Fibroblast of lung (primary cell): ENCODE measurements around the gene ACO1. TPM values are rescaled to one million over a fixed set of nuclear protein-coding genes. Genes with fewer than 3 reads are reported as not detected.

Source experiments
- DNase-seq, 2 donors: peaks; one replicate each; pipeline versions ENCODE4 v3.0.0 to v3.0.0-alpha.2; 2010; ENCODE audit warnings: low read depth in 2 of 2
- H2AFZ ChIP-seq: 2 replicates; pipeline ENCODE4 v1.5.1; 2012; ENCODE audit warnings: low read length, control low read depth, inconsistent platforms
- H3K27ac ChIP-seq: 2 replicates; pipeline ENCODE4 v1.5.1; 2011; ENCODE audit warnings: low read length, control low read depth; ENCODE audit not compliant: insufficient read depth
- H3K27me3 ChIP-seq: 2 replicates; pipeline ENCODE4 v1.5.1; 2011; ENCODE audit warnings: mild to moderate bottlenecking, low read length; ENCODE audit not compliant: control insufficient read depth, insufficient read depth
- H3K36me3 ChIP-seq: 2 replicates; pipeline ENCODE4 v1.5.1; 2011; ENCODE audit warnings: low read length; ENCODE audit not compliant: control insufficient read depth, insufficient read depth
- H3K4me1 ChIP-seq: 2 replicates; pipeline ENCODE4 v1.5.1; 2011; ENCODE audit warnings: low read length; ENCODE audit not compliant: control insufficient read depth, insufficient read depth; ENCODE audit errors: extremely low read depth
- H3K4me2 ChIP-seq: 2 replicates; pipeline ENCODE4 v1.5.1; 2011; ENCODE audit warnings: low read length, control low read depth; ENCODE audit not compliant: insufficient read depth; ENCODE audit errors: extremely low read depth
- H3K4me3 ChIP-seq, 4 experiments: fragments of 200-600 bp in 1 of 4; sonication (generic) in 1 of 4; replicated peaks in 1 of 4; 2 replicates each; pipeline ENCODE4 v1.5.1; 2011 to 2016; ENCODE audit warnings: low read length in 4 of 4, low read depth in 3 of 4, mild to moderate bottlenecking in 3 of 4, control low read depth in 2 of 4, inconsistent platforms in 1 of 4, mixed read lengths in 1 of 4; ENCODE audit not compliant: insufficient read depth in 1 of 4; ENCODE audit errors: control extremely low read depth in 1 of 4
- H3K79me2 ChIP-seq: 2 replicates; pipeline ENCODE4 v1.5.1; 2012; ENCODE audit warnings: mild to moderate bottlenecking, low read length, inconsistent platforms; ENCODE audit not compliant: control insufficient read depth, insufficient read depth
- H3K9ac ChIP-seq: 2 replicates; pipeline ENCODE4 v1.5.1; 2011; ENCODE audit warnings: mild to moderate bottlenecking, low read length, control low read depth; ENCODE audit not compliant: insufficient read depth
- H3K9me3 ChIP-seq: 2 replicates; pipeline ENCODE4 v1.5.1; 2012; ENCODE audit warnings: low read depth, low read length; ENCODE audit not compliant: control insufficient read depth, insufficient read depth
- H4K20me1 ChIP-seq: 2 replicates; pipeline ENCODE4 v1.5.1; 2011; ENCODE audit warnings: low read length; ENCODE audit not compliant: control insufficient read depth, insufficient read depth; ENCODE audit errors: extremely low read depth
- EZH2 ChIP-seq: IDR thresholded peaks from 2 replicates; pipeline ENCODE4 v1.5.1; 2012; ENCODE audit warnings: low read length, control low read depth, mild to moderate bottlenecking; ENCODE audit errors: missing control alignments
- polyA plus RNA-seq, 2 donors: library from polyadenylated mRNA; depleted of rRNA in 1 of 2; stranded (reverse) in 1 of 2; unstranded in 1 of 2; fragments of >200 nt; gene quantifications; 2 replicates each; pipeline ENCODE4 v1.2.1, GENCODE V29; 2011 to 2012; ENCODE audit warnings: missing spikeins in 1 of 2
- total RNA-seq: library from RNA; depleted of rRNA; stranded (reverse); fragments of >200 nt; gene quantifications from 2 replicates; pipeline ENCODE4 v1.2.1, GENCODE V29; 2014
- TF ChIP-seq, protein P1 (sequence below), 2 donors: IDR thresholded peaks in 1 of 2; conservative IDR thresholded peaks in 1 of 2; 1 replicate in 1 of 2; 2 replicates in 1 of 2; pipeline ENCODE4 v1.5.1; 2011 to 2012; ENCODE audit warnings: low read length in 2 of 2, control low read depth in 1 of 2, inconsistent platforms in 1 of 2, low read depth in 1 of 2, mild to moderate bottlenecking in 1 of 2

Gene ACO1
- total and polyA plus RNA-seq, 2 donors (not counting 1 experiment from before 2014, with no cell fraction given): 77.8 to 158 TPM

DNA sequence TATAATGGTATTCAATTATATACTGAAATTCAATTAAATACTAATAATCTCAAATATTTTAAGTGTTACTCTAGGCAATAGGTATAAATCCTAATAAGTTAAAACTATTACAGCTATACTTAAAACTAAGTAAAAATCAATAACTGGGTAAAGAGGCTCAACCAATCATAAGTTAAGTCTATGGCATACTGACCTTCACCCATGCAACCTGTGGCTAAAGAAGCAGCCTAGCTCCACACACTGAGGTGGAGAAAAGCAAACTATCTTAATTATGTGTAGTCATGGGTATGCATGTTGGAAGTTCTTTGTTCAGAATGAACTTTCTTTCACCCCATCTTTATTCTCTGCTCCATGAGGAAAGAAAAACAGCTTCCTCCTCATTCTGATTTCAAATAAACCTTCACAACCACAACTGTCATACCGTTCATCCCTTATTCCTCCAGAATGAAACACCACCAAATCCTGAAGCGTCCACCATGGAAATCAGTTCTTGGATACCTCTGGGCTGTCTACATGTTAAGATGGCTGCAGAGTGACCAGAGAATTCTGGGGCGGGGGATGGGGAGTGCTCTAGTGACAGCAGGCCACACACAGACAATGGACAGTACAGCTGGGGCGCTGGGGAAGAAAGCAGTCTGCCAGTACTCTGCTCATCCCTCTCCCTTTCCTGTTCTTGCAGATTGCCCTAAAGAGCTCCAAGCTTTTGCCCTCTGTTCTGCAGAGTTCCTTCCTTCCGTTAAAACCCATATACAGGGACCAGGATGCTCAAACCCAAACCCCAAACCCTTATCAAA lies 79.3 kb downstream of the ACO1 start:
- no peaks in the 10 kb centered on the region for H3K9me3 ChIP-seq
- no peaks in the 10 kb centered on the region for H3K79me2 ChIP-seq
- no peak overlapping the region for H3K4me2 ChIP-seq
- H4K20me1 ChIP-seq: no peaks in the 10 kb centered on the region
- H2AFZ ChIP-seq: no peak overlapping the region
- no peak overlapping the region for H3K9ac ChIP-seq
- DNase-seq: no peak
- no peak overlapping the region for H3K27ac ChIP-seq
- H3K4me1 ChIP-seq: no peaks in the 10 kb centered on the region
- H3K4me3 ChIP-seq: no peak overlapping the region
- no peaks in the 10 kb centered on the region for H3K27me3 ChIP-seq
- TF ChIP-seq EZH2: no peak
- TF ChIP-seq, protein P1, sequence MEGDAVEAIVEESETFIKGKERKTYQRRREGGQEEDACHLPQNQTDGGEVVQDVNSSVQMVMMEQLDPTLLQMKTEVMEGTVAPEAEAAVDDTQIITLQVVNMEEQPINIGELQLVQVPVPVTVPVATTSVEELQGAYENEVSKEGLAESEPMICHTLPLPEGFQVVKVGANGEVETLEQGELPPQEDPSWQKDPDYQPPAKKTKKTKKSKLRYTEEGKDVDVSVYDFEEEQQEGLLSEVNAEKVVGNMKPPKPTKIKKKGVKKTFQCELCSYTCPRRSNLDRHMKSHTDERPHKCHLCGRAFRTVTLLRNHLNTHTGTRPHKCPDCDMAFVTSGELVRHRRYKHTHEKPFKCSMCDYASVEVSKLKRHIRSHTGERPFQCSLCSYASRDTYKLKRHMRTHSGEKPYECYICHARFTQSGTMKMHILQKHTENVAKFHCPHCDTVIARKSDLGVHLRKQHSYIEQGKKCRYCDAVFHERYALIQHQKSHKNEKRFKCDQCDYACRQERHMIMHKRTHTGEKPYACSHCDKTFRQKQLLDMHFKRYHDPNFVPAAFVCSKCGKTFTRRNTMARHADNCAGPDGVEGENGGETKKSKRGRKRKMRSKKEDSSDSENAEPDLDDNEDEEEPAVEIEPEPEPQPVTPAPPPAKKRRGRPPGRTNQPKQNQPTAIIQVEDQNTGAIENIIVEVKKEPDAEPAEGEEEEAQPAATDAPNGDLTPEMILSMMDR (conservative IDR thresholded peaks at IDR 0.05 in 1 of 2, IDR thresholded peaks at IDR 0.05 in 1 of 2; ENCODE audit: low read depth in 1 of 2, low read length in 2 of 2): no peak
- no peaks in the 10 kb centered on the region for H3K36me3 ChIP-seq

DNA sequence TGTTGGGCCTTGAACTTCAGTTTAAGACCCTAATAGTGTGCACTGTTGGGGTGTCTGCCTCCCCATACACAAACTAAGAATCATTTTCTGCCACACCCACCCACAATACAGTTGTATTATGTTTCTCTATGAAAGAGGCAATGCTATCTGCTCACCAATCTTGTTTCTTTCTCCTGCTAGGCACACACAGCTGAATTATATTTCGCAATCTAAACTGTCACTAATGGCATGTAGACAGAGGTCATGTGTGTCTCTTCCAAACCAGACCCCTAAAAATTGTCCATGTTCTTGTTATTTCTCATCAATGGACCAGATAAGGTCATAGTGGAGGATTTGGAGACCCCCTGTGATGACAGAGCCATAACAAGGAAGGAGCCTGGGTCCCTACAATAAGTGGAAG lies 84.3 kb downstream of the ACO1 start:
- Histone ChIP-seq H3K36me3 (no peaks in the 10 kb centered on the region), H3K4me2 (no peak overlapping the region), H2AFZ (no peak overlapping the region), H3K27me3 (no peaks in the 10 kb centered on the region), H3K9me3 (no peaks in the 10 kb centered on the region), H3K27ac (no peak overlapping the region), H3K79me2 (no peaks in the 10 kb centered on the region), H3K9ac (no peak overlapping the region), H3K4me3 (no peak overlapping the region), H4K20me1 (no peaks in the 10 kb centered on the region), H3K4me1 (no peaks in the 10 kb centered on the region)
- DNase-seq: no peak
- no peak for TF ChIP-seq EZH2
- TF ChIP-seq, protein P1 (conservative IDR thresholded peaks at IDR 0.05 in 1 of 2, IDR thresholded peaks at IDR 0.05 in 1 of 2; ENCODE audit: low read depth in 1 of 2, low read length in 2 of 2): no peak

DNA sequence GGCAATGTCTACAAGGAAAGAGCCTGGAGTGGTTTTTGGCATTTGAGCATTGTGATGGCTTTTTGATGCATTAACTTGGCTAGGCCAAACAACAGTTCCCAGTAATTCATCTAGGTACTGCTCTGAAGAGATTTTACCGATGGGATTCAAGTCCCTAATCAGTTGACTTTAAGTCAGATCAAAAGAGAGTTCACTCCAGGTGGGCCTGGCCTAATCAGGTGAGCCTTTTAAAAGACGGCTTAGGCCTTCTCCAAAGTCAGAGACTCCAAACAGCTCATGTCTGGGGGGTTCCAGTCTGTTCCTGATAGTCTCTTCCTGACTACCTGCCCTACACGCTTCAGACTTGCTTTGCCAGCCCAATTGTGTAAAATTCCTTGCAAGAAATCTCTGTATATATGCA lies 87.9 kb downstream of the ACO1 start:
- Histone ChIP-seq H3K4me2 (no peak overlapping the region), H3K79me2 (no peaks in the 10 kb centered on the region), H2AFZ (no peak overlapping the region), H3K4me3 (no peak overlapping the region), H3K36me3 (no peaks in the 10 kb centered on the region), H3K9me3 (no peaks in the 10 kb centered on the region), H4K20me1 (no peaks in the 10 kb centered on the region), H3K4me1 (no peaks in the 10 kb centered on the region), H3K27me3 (no peaks in the 10 kb centered on the region), H3K9ac (no peak overlapping the region), H3K27ac (no peak overlapping the region)
- TF ChIP-seq, protein P1 (conservative IDR thresholded peaks at IDR 0.05 in 1 of 2, IDR thresholded peaks at IDR 0.05 in 1 of 2; ENCODE audit: low read depth in 1 of 2, low read length in 2 of 2): no peak
- TF ChIP-seq EZH2: no peak
- DNase-seq: no peak
